Skeletal muscle tissue (tissue), 4 donors: ENCODE results near the gene AGPS. TPM values are rescaled to one million over a fixed set of nuclear protein-coding genes. Genes with fewer than 3 reads are reported as not detected.
A peak's percentile ranks its signal among the peaks of the same experiment; 100 is the strongest.

Experiments
- H3K27ac ChIP-seq: one replicate; pipeline ENCODE4 v1.7.0; 2013; ENCODE audit warnings: mild to moderate bottlenecking, low read depth, low read length, inconsistent platforms
- H3K27me3 ChIP-seq, 3 donors: one replicate each; pipeline ENCODE4 v1.7.0; 2013; ENCODE audit warnings: low read length in 3 of 3; ENCODE audit not compliant: control insufficient read depth in 3 of 3, insufficient read depth in 3 of 3
- H3K36me3 ChIP-seq, 3 donors: one replicate each; pipeline ENCODE4 v1.7.0; 2013; ENCODE audit warnings: low read length in 3 of 3; ENCODE audit not compliant: control insufficient read depth in 3 of 3, insufficient read depth in 3 of 3
- H3K4me1 ChIP-seq, 3 donors: one replicate each; pipeline ENCODE4 v1.7.0; 2013; ENCODE audit warnings: low read length in 3 of 3, mild to moderate bottlenecking in 3 of 3; ENCODE audit not compliant: control insufficient read depth in 3 of 3, insufficient read depth in 3 of 3
- H3K4me3 ChIP-seq, 3 donors: one replicate each; pipeline ENCODE4 v1.7.0; 2013; ENCODE audit warnings: low read length in 3 of 3
- H3K9ac ChIP-seq, 3 donors: one replicate each; pipeline ENCODE4 v1.7.0; 2013; ENCODE audit warnings: low read length in 3 of 3, mild to moderate bottlenecking in 3 of 3, moderate library complexity in 2 of 3, low read depth in 1 of 3
- H3K9me3 ChIP-seq, 3 donors: one replicate each; pipeline ENCODE4 v1.7.0; 2013; ENCODE audit warnings: low read length in 3 of 3; ENCODE audit not compliant: control insufficient read depth in 3 of 3
- total RNA-seq: library from RNA; depleted of rRNA; stranded (reverse); fragments of >200 nt; gene quantifications from one replicate; pipeline ENCODE4 v1.2.3, GENCODE V29; 2014
- donor health status: Osteomylitis.

AGPS gene
- total RNA-seq, 1 donor from 2014 or later, result 29.7 TPM

DNA sequence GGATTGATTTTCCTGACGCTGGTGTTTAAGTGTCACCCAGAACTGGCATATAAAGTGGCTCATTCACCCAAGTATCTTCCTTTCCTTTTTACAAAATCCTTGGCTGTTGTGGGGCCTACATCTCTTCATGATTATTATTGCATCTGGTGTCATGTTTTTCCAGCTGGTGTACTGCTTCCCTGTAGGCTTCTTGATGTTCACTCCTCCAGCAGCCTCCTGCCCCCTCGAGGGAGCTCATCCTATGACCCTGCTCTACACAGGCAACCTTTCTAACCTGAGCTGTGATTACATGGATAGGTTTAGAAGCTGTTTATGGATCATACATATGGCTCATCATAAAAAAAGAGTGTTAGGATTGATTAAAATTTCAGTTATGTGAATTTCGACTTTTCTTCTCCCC lies 12.4 kb upstream of the AGPS start:
- Histone ChIP-seq H3K9me3 (no peaks in the 10 kb centered on the region), H3K9ac (no peak overlapping the region), H3K27ac (no peak overlapping the region), H3K4me3 (no peak overlapping the region), H3K36me3 (no peaks in the 10 kb centered on the region), H3K27me3 (no peaks in the 10 kb centered on the region), H3K4me1 (no peaks in the 10 kb centered on the region)

GRCh38 chr2:177383935-177384334 lies 8.6 kb upstream of the AGPS start:
- H3K36me3 ChIP-seq, result no peaks in the 10 kb centered on the region
- H3K27me3 ChIP-seq, result no peaks in the 10 kb centered on the region
- no peak overlapping the region for H3K27ac ChIP-seq
- H3K4me3 ChIP-seq, result no peak overlapping the region
- H3K9ac ChIP-seq, result no peak overlapping the region
- H3K9me3 ChIP-seq, result no peaks in the 10 kb centered on the region
- no peaks in the 10 kb centered on the region for H3K4me1 ChIP-seq

GRCh38 chr2:177385151-177385550 lies 7.4 kb upstream of the AGPS start:
- Histone ChIP-seq H3K27ac (no peak overlapping the region), H3K9me3 (no peaks in the 10 kb centered on the region), H3K4me1 (no peaks in the 10 kb centered on the region), H3K4me3 (no peak overlapping the region), H3K27me3 (no peaks in the 10 kb centered on the region), H3K36me3 (no peaks in the 10 kb centered on the region), H3K9ac (no peak overlapping the region)

DNA sequence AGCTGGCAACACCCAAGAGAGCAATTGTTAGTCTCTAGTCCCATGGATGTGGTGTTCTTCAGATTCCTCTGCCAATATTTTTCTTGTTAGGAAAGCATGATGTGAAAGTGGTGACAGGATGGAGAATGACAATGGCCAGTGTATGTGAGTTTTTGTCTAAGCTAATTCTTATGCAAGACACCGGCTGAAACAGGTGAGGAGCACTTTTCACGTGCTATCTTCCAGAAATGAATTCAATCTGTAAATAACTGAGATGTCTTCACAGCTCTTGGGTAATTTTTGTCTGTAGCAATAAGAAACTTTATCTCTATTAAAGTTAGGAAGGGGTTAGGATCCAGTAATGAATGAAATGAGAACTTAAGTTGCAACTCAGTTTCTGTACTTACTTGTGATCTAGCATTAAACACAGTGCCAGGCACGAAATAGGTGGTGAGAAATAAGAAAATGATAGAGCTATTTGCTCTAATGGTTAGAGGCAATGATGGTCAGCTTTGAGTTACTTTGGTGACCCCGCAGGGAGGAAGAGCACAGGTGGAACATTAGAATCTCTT lies 676 bp upstream of the AGPS start:
- Histone ChIP-seq H3K4me3 (peak overlapping the region; percentile 89 to 92 (median 90)), H3K27ac (peak overlapping the region; percentile 67), H3K9me3 (no peaks in the 10 kb centered on the region), H3K36me3 (no peaks in the 10 kb centered on the region), H3K27me3 (no peaks in the 10 kb centered on the region), H3K4me1 (peaks cover 9 to 14% (median 10%) of the 10 kb centered on the region in 3 donors), H3K9ac (peak overlapping the region; percentile 87)

- no peaks in the 10 kb centered on the region for H3K36me3 ChIP-seq
- H3K9me3 ChIP-seq, result no peaks in the 10 kb centered on the region
- H3K27ac ChIP-seq, result peak overlapping the region; percentile 67
- peaks cover 9 to 14% (median 13%) of the 10 kb centered on the region in 3 donors for H3K4me1 ChIP-seq
- H3K9ac ChIP-seq, result peak overlapping the region; percentile 87
- no peaks in the 10 kb centered on the region for H3K27me3 ChIP-seq
- H3K4me3 ChIP-seq, result peak overlapping the region; percentile 89 to 92 (median 90)
These were observed 706 bp downstream of the AGPS start for GRCh38 chr2:177393203-177393755.

DNA sequence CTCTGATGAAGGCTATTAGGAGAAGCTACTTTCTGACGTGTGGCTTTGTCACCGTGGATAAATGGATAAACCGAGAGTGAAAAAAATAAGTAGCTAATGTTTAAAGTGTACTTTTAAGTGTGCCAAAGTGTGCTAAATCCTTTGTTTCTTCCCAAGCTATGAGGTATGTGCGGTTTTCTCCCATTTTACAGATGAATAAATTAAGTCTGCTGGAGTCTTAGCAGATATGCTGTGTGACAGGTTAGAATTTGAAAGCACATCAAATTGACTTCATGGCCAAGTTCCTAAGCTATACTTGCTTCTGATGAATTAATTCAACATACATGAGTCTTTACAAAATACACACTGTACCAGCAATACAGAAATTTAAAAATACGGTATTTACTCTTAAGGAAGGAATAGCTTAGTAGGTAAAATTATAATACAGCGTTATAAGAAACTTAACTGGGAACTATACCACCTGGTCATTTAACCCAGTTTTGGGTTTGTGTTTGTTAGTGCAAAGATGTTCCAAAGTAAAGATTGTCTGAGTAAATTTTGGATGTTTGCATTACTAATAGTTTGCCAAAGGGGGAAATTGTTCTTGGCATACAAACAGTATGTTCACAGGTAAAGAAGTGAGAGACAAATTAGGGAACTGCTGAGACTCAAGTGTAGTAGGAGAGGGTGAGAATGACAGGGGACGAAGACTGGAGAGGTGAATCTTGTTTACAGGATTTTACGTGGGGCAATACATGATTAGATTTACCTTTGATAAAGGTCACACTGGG lies 1.4 kb downstream of the AGPS start:
- no peaks in the 10 kb centered on the region for H3K36me3 ChIP-seq
- H3K27ac ChIP-seq, result no peak overlapping the region
- H3K9me3 ChIP-seq, result no peaks in the 10 kb centered on the region
- H3K27me3 ChIP-seq, result no peaks in the 10 kb centered on the region
- H3K9ac ChIP-seq, result peak overlapping the region in 1 of 3 donors; percentile 87
- H3K4me3 ChIP-seq, result peak overlapping the region; percentile 89 to 92 (median 90)
- peaks cover 9 to 14% (median 13%) of the 10 kb centered on the region in 3 donors for H3K4me1 ChIP-seq

DNA sequence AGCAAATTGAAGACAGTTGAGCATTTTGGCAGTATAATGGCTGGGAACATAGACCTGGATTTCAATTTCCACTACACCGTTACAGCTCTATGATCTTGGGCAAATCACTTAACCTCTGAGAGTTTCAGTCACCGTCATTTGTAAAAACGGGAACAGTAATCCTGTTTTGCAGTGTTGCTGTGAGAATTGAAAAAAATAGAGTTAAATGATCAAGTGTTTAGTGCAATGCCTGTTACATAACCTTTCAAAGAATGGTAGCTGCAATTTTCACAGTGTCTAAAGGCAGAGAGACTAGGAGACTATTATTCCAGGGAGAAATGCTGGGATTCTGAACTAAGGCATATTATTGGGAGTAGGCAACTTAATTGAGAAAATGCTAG lies 2.0 kb downstream of the AGPS start:
- no peaks in the 10 kb centered on the region for H3K27me3 ChIP-seq
- H3K27ac ChIP-seq, result no peak overlapping the region
- no peak overlapping the region for H3K9ac ChIP-seq
- peaks cover 9 to 14% (median 13%) of the 10 kb centered on the region in 3 donors for H3K4me1 ChIP-seq
- no peak overlapping the region for H3K4me3 ChIP-seq
- H3K9me3 ChIP-seq, result no peaks in the 10 kb centered on the region
- no peaks in the 10 kb centered on the region for H3K36me3 ChIP-seq

DNA sequence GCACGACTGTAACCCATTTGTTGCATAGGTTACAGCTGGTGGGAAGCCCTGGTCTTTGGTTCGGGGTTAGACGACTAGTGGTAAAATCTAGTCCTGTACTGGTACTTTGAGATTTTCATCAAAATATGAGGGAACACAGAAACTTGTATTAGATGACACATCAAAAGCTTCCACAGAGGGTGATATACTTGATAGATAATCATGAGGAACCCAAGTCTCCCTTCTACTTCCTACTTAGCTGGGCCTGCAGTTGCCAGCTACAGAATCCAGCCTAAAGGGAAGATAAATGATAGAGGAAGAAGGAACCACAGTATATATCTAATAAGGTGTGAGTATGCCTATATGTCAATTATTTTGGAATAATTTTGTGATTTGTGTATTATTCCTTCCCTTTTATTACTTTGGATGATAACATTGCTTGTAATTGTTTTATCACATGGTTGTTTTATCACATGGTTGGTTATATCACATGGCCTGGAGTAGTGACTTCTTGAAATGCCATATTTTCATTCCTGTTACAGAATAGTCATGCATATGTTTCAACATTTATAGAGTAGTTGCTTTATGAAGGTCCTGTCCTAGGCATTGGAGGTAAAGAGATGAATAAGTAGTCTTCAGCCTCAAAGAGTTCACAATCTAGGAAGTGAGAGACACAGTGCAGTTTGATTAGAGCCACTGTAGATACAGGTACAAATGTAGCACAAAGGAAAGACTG lies 2.9 kb downstream of the AGPS start:
- Histone ChIP-seq H3K27ac (no peak overlapping the region), H3K4me3 (no peak overlapping the region), H3K36me3 (no peaks in the 10 kb centered on the region), H3K9ac (no peak overlapping the region), H3K4me1 (peaks cover 11 to 17% (median 13%) of the 10 kb centered on the region in 3 donors), H3K9me3 (no peaks in the 10 kb centered on the region), H3K27me3 (no peaks in the 10 kb centered on the region)

- H3K27ac ChIP-seq, result peak overlapping the region; percentile 72
- H3K4me1 ChIP-seq, result peaks cover 13 to 21% (median 15%) of the 10 kb centered on the region in 3 donors
- H3K4me3 ChIP-seq, result no peak overlapping the region
- H3K27me3 ChIP-seq, result no peaks in the 10 kb centered on the region
- H3K9ac ChIP-seq, result no peak overlapping the region
- no peaks in the 10 kb centered on the region for H3K36me3 ChIP-seq
- H3K9me3 ChIP-seq, result no peaks in the 10 kb centered on the region
These were observed 4.3 kb downstream of the AGPS start for GRCh38 chr2:177396703-177397460.
